Measurements from ENCODE around the gene ARHGEF12. TPM values are rescaled to one million over a fixed set of nuclear protein-coding genes. Genes with fewer than 3 reads are reported as not detected.

The ARHGEF12 gene
- polyA plus RNA-seq, 3 donors: 0.25 to 0.87 (median 0.27) TPM

- 94% methylated on average over 11 of the region's 16 CpGs for WGBS (ENCODE audit: insufficient coverage)
- H3K27me3 ChIP-seq (ENCODE audit: control insufficient read depth in 2 of 2, insufficient read depth in 2 of 2, low read length in 2 of 2): peaks cover 0 to 23% of the 10 kb centered on the region in 2 donors
Observed at GRCh38 chr11:120520091-120520822, 184.0 kb downstream of the ARHGEF12 start.

GRCh38 chr11:120521176-120521575 lies 185.0 kb downstream of the ARHGEF12 start:
- Histone ChIP-seq H3K27ac (ENCODE audit: low read depth in 1 of 2, low read length in 2 of 2) (no peak overlapping the region), H3K36me3 (replicated peaks in 1 of 2; ENCODE audit: control insufficient read depth in 1 of 2, insufficient read depth in 2 of 2, low read length in 2 of 2) (no peaks in the 10 kb centered on the region), H3K27me3 (ENCODE audit: control insufficient read depth in 2 of 2, insufficient read depth in 2 of 2, low read length in 2 of 2) (peaks cover 0 to 14% of the 10 kb centered on the region in 2 donors), H3K9ac (ENCODE audit: insufficient read depth, low read length, poor library complexity, severe bottlenecking) (no peak overlapping the region), H3K9me3 (replicated peaks in 1 of 2; ENCODE audit: control insufficient read depth in 1 of 2, insufficient read depth in 1 of 2, low read length in 2 of 2) (no peaks in the 10 kb centered on the region), H3K79me2 (ENCODE audit: insufficient read depth, low read length) (no peaks in the 10 kb centered on the region), H4K20me1 (ENCODE audit: insufficient read depth, low read length) (no peaks in the 10 kb centered on the region), H3K4me3 (replicated peaks in 1 of 3; ENCODE audit: low read depth in 2 of 3, low read length in 3 of 3) (no peak overlapping the region), H3K4me1 (ENCODE audit: control insufficient read depth in 1 of 2, insufficient read depth in 2 of 2, low read length in 2 of 2) (no peaks in the 10 kb centered on the region), H2AFZ (ENCODE audit: insufficient read depth, low read depth, low read length, poor library complexity, severe bottlenecking) (no peak overlapping the region), H3K4me2 (replicated peaks; ENCODE audit: extremely low read depth, low read length, poor library complexity, severe bottlenecking) (no peak overlapping the region)
- Mint-ChIP-seq H3K9me3 (no peaks in the 10 kb centered on the region), H3K4me1 (no peaks in the 10 kb centered on the region), H3K36me3 (no peaks in the 10 kb centered on the region), H3K4me3 (no peak overlapping the region), H3K27me3 (ENCODE audit: low read depth in 3 of 3) (peaks cover 26 to 38% (median 26%) of the 10 kb centered on the region in 3 donors), H3K27ac (no peak overlapping the region)
- TF ChIP-seq CTCF (IDR thresholded peaks at IDR 0.05): no peak
- intact Hi-C loops (cut with micrococcal nuclease): no loop called here
- no peak for DNase-seq
- WGBS (ENCODE audit: insufficient coverage): 83% methylated on average over 1 of the region's 7 CpGs

More at GRCh38 chr11:120520091-120520822, 184.0 kb downstream of the ARHGEF12 start:
- Mint-ChIP-seq H3K36me3 (no peaks in the 10 kb centered on the region), H3K27ac (peak overlapping the region in 1 of 7 donors; percentile 6), H3K4me1 (no peaks in the 10 kb centered on the region), H3K9me3 (no peaks in the 10 kb centered on the region), H3K4me3 (no peak overlapping the region), H3K27me3 (ENCODE audit: low read depth in 3 of 3) (peaks cover 29 to 42% (median 29%) of the 10 kb centered on the region in 3 donors)
- no peak for DNase-seq
- H3K4me1 ChIP-seq (ENCODE audit: control insufficient read depth in 1 of 2, insufficient read depth in 2 of 2, low read length in 2 of 2): no peaks in the 10 kb centered on the region
- no peak overlapping the region for H3K27ac ChIP-seq (ENCODE audit: low read depth in 1 of 2, low read length in 2 of 2)
- no peak for TF ChIP-seq CTCF (IDR thresholded peaks at IDR 0.05)
- no peaks in the 10 kb centered on the region for H3K79me2 ChIP-seq (ENCODE audit: insufficient read depth, low read length)
- H3K4me2 ChIP-seq (replicated peaks; ENCODE audit: extremely low read depth, low read length, poor library complexity, severe bottlenecking): no peak overlapping the region
- H2AFZ ChIP-seq (ENCODE audit: insufficient read depth, low read depth, low read length, poor library complexity, severe bottlenecking): no peak overlapping the region
- H3K9me3 ChIP-seq (replicated peaks in 1 of 2; ENCODE audit: control insufficient read depth in 1 of 2, insufficient read depth in 1 of 2, low read length in 2 of 2): no peaks in the 10 kb centered on the region
- no peak overlapping the region for H3K9ac ChIP-seq (ENCODE audit: insufficient read depth, low read length, poor library complexity, severe bottlenecking)
- no peaks in the 10 kb centered on the region for H3K36me3 ChIP-seq (replicated peaks in 1 of 2; ENCODE audit: control insufficient read depth in 1 of 2, insufficient read depth in 2 of 2, low read length in 2 of 2)
- no peaks in the 10 kb centered on the region for H4K20me1 ChIP-seq (ENCODE audit: insufficient read depth, low read length)
- intact Hi-C loops (cut with micrococcal nuclease): no loop called here
- no peak overlapping the region for H3K4me3 ChIP-seq (replicated peaks in 1 of 3; ENCODE audit: low read depth in 2 of 3, low read length in 3 of 3)
